Measurements from ENCODE around the gene OR6K3.
"Not testable (repeated sequence)": the region's sequence is repeated elsewhere in the genome, so short reads cannot be mapped to it uniquely, and the experiment has no call there.

The OR6K3 gene, protein sequence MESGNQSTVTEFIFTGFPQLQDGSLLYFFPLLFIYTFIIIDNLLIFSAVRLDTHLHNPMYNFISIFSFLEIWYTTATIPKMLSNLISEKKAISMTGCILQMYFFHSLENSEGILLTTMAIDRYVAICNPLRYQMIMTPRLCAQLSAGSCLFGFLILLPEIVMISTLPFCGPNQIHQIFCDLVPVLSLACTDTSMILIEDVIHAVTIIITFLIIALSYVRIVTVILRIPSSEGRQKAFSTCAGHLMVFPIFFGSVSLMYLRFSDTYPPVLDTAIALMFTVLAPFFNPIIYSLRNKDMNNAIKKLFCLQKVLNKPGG

DNA sequence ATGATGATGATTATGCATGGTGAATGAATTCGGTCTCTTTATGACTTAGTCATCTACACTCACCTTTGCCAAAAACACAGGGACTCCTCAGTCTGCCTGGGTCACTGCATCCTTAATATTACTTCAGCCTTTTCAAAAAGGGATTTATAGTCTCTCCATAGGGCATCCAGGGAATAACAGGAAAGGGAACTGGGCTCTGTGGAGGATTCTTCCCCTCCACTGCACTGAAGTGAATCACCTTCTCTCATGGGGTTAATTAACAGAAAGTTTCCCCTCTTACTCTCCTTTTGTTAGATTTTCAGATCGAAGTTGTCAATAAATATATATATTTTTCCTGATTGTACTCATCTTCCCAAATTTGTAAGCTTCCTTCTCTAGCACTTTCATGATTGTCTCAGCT, at the start of gene OR6K3:
Gene OR6K3 (minus strand): TSS at position 101 of the 400 bp plus-strand sequence. CDS start 2,605 bp downstream, outside the sequence.
- no peak for DNase-seq

DNA sequence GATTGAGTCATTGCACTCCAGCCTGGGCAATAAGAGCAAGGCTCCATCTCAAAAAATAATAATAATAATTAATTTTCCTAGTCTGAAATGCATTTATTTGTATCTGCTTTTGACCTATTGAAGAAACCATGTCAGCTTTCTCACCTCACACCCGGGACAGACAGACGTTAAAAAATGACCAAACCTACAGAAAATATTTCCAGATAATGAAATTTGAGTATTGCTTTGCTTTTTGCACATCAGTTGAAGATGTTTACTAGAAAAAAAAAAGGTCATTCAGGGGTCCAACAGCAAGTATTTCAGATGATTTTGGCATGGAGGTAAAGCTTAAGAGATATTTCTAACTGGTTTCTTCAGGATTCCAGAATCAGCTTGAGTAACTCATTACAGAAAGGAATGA, 33.9 kb upstream of the OR6K3 start, which contains the start of gene OR6K6:
Gene OR6K6 (plus strand): TSS at position 301 of the 400 bp plus-strand sequence. CDS start 168 bp downstream, outside the sequence.
- DNase-seq: no peak

DNA sequence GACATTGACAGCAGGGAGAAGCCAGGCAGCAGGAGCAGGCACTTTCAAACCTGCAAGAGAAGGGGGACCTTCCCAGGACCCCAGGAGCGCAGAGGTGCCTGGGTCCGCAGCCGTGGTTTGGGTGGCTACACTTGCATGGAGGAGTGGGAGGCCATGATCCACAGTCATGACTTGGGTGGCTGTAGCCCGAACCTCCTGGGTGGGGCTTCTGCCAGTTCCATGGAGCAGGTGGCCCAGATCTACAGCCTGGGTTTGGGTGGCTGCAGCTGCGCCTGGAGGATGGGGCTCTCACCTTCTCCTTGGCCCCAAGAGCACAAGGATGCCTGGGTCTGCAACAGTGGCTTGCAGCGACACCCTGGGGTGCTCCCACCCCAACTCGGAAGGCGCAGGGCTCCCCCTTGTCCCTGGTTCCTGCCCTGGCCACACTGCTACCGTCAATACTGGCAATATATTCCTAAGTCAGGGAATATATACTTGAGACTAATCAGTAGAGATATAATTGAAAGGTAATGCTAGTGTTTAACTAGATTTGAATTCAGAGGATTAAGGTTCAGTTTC, 31.7 kb upstream of the OR6K3 start:
- DNase-seq: no peak

DNA sequence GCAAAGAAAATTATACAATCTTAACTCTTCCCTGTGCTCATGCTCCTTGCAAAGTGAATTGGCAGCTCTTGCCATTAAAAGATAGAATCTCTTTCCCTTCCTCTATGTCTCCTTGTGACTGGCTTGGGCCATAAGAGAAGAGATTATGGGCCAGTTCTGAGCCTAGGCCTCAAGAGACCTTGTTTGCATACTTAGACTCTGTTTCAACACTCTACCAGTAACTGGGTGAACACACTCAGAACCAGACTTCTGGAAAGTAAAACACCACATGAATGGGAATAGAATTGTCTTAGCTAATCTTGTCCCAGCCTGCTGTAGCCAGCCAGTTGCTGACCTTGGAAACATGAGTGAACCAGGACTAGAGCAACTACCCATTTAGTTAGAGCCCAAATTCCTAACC, 15.3 kb upstream of the OR6K3 start:
- DNase-seq: no peak

DNA sequence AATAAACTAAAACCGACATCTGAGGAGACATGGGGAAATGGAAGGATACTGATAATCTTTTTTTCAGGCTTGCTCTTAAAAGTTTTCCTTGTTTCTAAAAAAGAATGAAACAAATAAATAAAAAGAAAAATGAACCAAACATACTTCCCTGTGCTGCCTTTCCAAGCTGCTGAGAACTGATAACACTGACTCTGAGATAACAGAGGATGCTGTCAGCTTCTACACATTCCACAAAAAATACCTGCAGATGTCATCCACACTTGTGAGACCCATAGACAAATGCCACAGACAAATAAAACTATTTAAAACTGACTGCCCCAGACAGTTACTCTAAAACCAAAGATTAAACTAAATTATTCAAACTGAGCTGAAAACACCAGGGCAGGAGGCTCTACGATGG, 12.0 kb upstream of the OR6K3 start:
- no peak for DNase-seq

DNA sequence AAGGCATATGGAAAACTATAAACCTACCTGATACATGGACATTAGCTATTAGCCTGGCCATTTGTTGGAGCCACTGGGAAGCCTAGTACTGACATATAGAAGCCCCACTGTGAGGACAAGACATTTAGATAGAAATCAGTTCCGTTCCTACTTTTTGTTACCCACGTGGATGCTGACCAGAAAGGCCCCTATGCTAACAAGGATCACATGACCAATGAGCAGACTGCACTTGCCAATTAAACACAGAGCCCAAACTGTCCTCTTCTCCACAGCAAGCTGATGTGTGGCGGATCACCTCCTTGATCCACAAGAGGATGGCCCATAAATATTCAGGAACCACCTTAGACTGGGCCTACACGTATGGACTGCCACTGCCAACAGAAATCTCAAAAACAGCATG, 11.2 kb upstream of the OR6K3 start:
- DNase-seq: no peak

DNA sequence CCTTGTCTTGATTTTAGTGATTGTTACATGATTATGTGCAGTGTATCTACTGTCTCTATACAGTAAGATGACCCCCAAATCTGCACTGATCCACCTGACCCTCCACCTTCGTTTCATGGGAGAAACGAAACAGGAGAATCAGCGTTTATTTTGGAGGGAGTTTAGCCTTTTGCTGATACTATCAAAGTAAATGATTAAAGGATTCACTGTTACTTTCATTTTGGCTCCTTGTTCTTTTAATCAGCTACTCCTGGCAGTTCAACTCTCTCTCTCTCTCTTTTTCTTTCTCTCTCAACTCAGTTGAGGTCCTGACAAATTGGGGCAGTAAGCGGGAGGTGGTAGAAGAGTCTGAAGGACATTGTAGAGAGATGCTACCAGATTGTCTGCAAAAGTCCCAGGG, 9.9 kb upstream of the OR6K3 start:
- no peak for DNase-seq

DNA sequence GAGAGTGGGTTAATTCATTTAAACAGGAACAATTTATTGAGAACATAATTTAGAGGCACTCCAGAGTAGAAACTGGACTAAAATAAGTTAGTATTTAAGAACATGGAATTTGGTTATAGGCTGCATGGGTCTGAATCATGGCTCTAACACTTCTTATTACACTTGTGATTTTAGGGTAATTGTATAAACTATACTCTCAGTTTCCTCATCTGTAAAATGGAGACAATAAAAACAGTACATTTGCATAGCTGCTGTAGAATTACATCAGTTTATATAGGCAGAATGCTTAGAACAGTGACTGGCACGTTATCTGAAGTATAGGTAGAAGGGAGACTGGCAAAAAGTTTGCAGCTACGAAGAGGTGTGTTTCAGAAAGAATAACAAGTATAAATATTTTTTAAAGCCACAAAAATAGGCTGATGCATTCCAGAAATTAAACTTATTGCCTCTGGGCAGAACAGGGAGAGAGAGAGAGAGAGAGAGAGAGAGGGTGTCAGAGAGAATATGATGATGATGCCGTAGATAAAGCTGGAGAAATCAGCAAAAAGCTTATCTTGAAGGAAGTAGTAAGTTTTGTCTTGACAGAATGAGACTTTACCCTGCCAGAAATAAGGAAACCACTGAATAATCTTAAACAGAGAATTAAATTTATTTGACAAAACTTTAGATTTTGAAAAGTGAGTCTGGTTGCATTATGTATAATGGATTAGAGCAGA, 8.1 kb upstream of the OR6K3 start:
- DNase-seq: no peak

DNA sequence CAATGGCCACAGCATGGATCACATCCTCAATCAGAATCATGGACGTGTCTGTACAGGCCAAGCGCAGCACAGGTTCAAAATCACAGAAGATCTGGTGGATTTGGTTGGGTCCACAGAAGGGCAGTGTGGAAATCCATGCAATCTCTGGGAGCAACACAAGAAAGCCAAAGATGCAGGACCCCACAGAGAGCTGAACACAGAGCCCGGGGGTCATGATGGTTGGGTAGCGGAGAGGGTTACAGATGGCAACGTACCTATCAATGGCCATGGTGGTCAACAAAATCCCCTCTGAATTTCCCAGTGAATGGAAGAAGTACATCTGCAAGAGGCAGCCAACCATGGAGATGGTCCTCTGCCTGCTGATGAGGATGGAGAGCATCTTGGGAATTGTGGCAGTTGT, 3.9 kb upstream of the OR6K3 start:
- no peak for DNase-seq

DNA sequence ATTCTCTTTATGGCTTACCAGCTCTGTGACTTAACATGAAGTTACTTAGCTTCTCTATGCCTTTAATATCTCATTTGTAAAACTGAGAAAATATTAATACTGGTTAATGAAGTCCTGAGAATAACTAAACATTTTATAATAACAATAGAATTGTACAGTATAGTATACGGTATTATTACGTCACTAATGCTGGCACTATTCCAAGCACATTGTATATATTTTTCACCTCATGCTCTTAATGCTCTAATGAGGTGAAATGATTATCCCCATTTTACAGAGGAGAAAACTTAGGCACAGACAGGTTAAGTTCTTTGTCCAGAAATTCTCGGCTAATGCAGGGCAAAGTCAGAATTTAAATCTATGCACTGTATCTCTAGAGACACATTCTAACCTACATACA, 856 bp downstream of the OR6K3 start:
- no peak for DNase-seq

DNA sequence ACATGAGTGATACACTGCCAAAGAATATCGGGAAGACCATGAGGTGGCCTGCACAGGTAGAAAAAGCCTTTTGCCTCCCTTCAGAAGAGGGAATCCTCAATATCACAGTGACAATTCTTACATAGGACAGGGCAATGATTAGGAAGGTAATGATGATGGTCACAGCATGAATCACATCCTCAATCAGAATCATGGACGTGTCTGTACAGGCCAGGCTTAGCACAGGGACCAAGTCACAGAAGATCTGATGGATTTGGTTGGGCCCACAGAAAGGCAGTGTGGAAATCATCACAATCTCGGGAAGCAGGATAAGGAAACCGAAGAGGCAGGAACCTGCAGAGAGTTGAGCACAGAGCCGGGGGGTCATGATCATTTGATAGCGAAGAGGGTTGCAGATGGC, 3.2 kb downstream of the OR6K3 start:
- DNase-seq: no peak

DNA sequence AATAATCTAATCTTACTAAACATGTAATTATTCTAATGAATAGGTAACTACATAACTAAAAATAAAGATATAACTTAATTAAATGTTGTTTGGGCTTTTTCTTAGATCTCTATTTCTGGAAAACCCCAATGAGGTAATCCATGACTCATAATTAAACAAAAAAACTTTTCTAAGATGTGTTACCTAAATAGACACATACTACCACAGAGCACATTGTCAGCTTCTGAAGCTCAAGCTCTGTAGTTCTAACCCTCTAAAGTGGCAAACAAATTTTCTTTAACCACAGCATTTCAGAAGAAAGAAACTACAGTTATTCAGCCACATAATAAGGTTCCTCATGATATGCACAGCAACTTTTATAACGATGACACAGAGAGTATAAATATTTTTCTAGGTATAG, 4.2 kb downstream of the OR6K3 start:
- DNase-seq: no peak

DNA sequence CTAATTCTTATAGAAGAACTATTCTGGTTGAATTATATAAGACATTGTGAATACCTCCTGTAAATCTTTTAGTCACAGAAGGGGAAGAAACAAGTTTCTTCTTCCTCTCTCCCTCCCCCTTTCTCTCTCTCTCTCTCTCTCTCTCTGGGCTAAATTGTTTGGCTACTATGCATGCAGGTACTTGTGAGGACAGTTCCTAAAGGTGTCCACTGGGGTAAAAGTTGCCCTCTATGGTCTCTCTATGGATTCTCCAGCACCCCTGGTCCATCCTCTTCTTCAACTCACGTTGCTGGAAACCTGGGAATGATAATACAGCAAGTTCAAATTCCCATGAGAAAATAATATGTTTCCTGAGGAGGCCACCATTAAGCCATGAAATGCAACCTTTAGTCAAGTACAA, 5.8 kb downstream of the OR6K3 start:
- DNase-seq: no peak

DNA sequence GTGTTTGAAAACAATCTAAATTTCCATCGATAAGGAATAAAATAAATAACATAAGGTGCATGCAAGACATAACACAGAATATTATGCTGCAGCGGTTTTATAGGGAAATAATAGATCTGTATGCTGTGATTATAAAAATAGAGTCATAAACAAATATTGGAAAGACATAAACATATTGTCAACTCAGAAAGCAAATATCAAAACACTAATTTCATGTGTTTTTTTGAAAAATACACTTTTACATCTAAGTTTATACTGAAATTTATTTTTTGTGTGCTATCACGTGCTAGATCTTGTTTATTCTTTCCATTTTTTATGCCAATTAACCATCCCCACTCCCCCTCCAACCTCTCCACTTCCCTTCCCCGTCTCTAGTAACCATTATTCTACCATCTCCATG, 9.4 kb downstream of the OR6K3 start:
- no peak for DNase-seq

DNA sequence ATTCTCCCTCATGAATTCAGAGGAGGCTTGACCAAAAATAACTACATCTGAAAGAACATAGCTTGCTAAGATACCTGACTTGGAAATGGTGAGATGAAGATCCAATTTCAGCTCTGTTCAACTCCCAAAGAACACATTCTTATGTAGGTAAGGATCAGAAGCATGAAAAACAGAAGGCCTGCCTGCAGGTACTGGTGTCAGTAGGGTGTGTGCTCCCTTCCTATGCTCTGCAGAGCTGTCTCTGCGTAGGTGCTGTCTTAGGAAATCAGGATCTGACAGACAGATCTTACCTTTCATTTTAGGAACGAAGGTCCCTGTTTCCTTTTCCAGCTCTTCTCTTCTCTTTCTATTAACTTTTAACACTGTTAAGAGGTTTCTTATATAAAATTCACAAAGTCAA, 14.4 kb downstream of the OR6K3 start:
- no peak for DNase-seq

DNA sequence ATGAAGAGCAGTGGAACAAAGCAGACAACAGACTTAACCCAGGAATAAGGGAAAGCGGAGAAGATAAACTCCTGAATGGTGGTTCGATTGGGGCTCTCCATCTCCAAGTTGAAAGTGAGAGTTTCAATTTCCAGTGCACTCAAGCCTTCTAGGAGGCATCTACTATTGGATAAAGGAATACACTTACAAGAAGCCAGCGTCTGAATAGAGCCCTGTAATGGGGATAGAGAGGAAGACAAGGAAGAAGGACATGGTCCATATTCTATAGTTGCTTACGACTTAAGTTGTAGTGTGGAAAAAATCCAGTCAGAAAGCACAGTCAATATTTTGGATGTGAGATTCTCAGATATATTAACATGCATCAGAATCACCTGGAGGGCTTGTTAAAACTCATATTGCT, 20.0 kb downstream of the OR6K3 start, which contains the start of gene OR6K2:
Gene OR6K2 (minus strand): TSS at position 101 of the 400 bp plus-strand sequence. CDS start 0 bp downstream, at position 101.
- DNase-seq: no peak

DNA sequence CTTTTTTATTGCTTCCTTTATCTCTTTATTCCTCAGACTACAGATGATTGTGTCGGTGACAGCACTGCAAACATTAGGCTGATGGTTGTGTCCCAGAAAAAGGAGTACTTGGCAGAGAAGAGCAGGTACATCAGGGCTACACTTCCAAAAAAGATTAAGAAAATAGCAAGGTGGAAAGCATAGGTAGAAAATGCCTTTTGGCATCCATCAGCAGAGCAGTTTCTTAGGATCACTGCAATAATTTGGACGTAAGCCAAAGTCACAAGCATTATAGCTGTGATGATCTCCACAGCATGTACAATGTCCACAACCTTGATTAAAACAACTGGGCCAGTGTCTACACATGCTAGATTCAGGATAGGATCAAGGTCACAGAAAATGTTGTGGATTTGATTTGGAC, 25.9 kb downstream of the OR6K3 start:
- DNase-seq: no peak

DNA sequence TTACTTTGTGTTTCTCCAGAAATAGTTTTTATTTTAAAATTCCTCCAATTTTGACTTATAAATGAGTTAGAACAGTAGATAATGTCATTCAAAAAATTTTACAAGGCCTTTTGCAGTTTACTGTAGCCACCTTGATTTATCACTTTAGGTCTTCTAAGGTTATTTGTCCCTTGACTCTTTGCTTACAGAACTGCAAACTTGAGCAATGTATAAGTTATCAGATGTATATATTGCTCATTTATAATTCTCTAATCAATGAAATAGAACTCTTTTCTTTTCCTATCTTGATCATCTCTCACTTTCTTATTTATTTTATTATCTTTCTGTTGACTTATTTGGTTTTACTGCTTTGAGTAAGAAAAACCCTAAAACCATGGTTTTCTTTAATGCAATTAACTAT, 28.2 kb downstream of the OR6K3 start:
- no peak for DNase-seq

DNA sequence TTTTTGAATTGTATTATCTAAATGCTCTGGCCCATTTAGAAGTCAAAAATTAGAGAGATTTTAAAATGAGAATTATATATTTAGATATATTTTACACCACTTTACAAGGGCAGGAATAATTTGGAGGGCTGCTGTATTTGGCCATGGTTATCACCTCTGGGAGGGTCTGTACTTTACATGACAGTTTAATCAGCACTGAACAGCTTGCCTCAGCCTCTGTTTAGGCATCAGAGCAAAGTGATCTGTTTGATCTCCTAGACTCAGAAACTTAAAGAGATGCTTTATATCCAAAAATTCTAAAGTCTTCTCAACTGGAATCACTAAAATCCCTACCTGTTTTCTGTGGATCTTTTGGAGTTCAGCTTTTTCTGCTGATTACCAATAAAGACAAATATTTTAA, 28.6 kb downstream of the OR6K3 start:
- no peak for DNase-seq

DNA sequence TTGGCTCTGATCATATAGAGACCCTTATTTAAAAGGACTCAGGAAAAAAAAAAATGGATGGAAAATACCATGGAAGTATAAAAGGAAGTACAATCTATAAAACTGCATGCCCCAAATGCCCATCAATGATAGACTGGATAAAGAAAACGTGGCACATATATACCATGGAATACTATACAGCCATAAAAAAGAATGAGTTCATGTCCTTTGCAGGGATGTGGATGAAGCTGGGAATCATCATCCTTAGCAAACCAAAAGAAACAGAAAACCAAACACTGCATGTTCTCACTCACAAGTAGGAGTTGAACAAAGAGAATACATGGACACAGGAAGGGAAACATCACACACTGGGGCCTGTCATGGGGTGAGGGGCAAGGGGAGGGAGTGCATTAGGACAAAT, 29.4 kb downstream of the OR6K3 start:
- not testable (repeated sequence) for DNase-seq

DNA sequence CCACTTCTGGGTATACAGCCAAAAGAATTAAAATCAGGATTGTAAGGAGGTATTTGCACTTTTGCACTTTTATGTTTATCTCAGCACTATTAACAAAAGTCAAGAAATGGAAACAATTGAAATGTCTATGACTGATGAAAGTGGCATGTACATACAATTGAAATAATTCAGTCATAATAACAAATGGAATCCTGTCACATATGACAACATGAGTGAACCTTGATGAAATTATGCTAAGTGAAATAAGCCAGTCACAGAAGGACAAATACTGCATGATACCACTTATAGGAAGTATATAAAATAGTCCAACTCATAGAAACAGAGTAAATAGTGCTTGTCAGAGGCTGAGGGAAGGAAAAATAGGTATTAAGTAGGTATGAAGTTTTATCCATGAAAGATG, 30.6 kb downstream of the OR6K3 start:
- DNase-seq: no peak

DNA sequence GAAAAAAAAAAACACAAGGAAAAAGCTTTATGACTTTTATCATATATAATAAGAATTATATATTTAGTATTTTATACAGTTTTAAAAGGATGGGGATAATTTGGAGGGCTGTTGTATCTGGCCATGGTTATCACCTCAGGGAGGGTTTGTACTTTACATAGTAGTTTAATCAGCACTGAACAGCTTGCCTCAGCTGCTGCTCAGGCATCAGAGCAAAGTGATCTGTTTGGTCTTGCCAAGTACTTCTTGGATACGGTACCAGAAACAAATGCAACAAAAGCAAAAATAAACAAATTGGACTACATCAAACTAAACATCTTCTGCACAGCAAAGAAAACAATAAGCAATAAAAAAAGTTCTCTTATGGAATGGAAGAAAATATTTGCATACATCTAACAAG, 31.4 kb downstream of the OR6K3 start:
- DNase-seq: no peak

DNA sequence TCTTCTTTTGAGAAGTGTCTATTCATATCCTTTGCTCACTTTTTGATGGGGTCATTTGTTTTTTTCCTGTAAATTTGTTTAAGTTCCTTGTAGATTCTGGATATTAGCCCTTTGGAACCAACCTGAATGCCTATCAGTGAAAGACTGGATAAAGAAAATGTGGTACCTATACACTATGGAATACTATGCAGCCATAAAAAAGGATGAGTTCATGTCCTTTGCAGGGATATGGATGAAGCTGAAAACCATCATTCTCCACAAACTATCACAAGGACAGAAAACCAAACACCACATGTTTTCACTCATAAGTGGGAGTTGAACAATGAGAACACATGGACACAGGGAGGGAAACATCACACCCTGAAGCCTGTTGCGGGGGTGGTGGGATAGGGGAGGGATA, 32.2 kb downstream of the OR6K3 start:
- DNase-seq: not testable (repeated sequence)

DNA sequence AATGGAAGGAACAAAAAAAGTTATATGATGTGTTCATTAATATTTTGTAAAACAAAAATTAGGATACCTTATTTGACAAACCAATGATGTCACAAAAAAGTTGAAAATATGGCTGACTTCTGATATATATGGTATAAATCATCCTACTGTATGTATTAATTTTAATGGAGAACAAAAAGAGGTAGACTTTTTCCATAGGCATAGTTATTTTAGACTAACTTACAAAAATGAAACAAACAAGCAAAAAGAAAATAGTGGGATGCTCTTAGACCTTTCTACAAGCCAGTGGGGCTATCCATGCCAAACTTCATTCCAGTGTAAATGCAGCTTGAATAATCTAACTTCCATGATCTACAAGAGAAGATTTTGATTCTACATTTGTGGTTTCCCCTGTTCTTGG, 33.5 kb downstream of the OR6K3 start:
- DNase-seq: no peak

Data from KG1 (cell line).